ENCODE results near the gene XPO5.

DNA sequence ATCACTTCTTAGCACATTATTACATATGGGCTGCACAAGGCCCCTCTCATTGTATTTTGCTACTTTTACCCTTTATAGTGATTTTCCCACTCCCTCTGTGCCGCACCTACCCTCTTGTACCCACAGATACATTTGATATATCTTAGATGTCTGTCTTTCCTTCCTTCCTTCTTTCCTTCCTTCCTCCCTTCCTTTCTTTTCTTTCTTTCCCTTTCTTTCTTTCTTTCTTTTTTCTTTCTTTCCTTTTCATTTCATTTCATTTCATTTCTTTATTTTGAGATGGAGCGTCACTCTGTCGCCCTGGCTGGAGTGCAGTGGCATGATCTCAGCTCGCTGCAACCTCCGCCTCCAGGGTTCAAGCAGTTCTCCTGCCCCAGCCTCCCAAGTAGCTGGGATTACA, 12.4 kb upstream of the XPO5 start:
- TF ChIP-seq, protein P1, sequence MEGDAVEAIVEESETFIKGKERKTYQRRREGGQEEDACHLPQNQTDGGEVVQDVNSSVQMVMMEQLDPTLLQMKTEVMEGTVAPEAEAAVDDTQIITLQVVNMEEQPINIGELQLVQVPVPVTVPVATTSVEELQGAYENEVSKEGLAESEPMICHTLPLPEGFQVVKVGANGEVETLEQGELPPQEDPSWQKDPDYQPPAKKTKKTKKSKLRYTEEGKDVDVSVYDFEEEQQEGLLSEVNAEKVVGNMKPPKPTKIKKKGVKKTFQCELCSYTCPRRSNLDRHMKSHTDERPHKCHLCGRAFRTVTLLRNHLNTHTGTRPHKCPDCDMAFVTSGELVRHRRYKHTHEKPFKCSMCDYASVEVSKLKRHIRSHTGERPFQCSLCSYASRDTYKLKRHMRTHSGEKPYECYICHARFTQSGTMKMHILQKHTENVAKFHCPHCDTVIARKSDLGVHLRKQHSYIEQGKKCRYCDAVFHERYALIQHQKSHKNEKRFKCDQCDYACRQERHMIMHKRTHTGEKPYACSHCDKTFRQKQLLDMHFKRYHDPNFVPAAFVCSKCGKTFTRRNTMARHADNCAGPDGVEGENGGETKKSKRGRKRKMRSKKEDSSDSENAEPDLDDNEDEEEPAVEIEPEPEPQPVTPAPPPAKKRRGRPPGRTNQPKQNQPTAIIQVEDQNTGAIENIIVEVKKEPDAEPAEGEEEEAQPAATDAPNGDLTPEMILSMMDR (conservative IDR thresholded peaks at IDR 0.05; ENCODE audit: low read length), result no peak
- TF ChIP-seq EZH2phosphoT487 (IDR thresholded peaks at IDR 0.05; ENCODE audit: borderline replicate concordance, low read depth, low read length), result no peak

Measured in OCI-LY7 (cell line).